Endothelial cell of umbilical vein (primary cell): ENCODE results near the gene MED26. TPM values are rescaled to one million over a fixed set of nuclear protein-coding genes. Genes with fewer than 3 reads are reported as not detected.

Source experiments
- BruUV-seq: library from RNA; stranded (reverse); fragments of 400-500 nt; replicated peaks from 2 replicates; lab custom pipeline; 2021; lab: Mats Ljungman, UMichigan
- CTCF ChIA-PET: fragments of 300-600, 350-600 bp; sonication (Branson Sonifier 250); formaldehyde crosslinking; loops from one replicate; lab custom pipeline; 2021; ENCODE audit warnings: antibody characterized with exemption, inconsistent platforms; lab: Charles Lee
- POLR2A ChIA-PET: fragments of 300-600, 350-600 bp; sonication (Branson Sonifier 250); formaldehyde crosslinking; loops from one replicate; lab custom pipeline; 2021; ENCODE audit warnings: antibody characterized with exemption, inconsistent platforms; lab: Charles Lee
- DNase-seq: peaks from one replicate; pipeline ENCODE4 v3.0.0-alpha.2; 2011; ENCODE audit warnings: low read depth, low spot score
- FAIRE-seq: peaks from 2 replicates; lab custom pipeline; 2011; peaks lifted over from hg19 to GRCh38; lab: Jason Lieb, UNC
- H2AFZ ChIP-seq: 2 replicates; pipeline ENCODE4 v1.6.0; 2012; ENCODE audit warnings: low read depth, low read length, control low read depth, inconsistent platforms
- H3K27ac ChIP-seq: 2 replicates; pipeline ENCODE4 v1.5.1; 2011; ENCODE audit warnings: low read depth, mild to moderate bottlenecking, control low read depth, low read length, moderate library complexity; ENCODE audit not compliant: insufficient read depth
- H3K27me3 ChIP-seq, 2 experiments: 2 replicates each; pipeline versions ENCODE4 v1.6.0 to v1.6.1; 2011; ENCODE audit warnings: low read length in 2 of 2, mixed read lengths in 1 of 2; ENCODE audit not compliant: control insufficient read depth in 2 of 2, insufficient read depth in 2 of 2
- H3K36me3 ChIP-seq, 2 experiments: 2 replicates in 1 of 2; 3 replicates in 1 of 2; pipeline ENCODE4 v1.5.1; 2011; ENCODE audit warnings: low read length in 2 of 2, mild to moderate bottlenecking in 1 of 2, moderate library complexity in 1 of 2; ENCODE audit not compliant: control insufficient read depth in 2 of 2, insufficient read depth in 2 of 2; ENCODE audit errors: extremely low read depth in 1 of 2
- H3K4me1 ChIP-seq: 3 replicates; pipeline ENCODE4 v1.5.1; 2011; ENCODE audit warnings: mild to moderate bottlenecking, low read length; ENCODE audit not compliant: control insufficient read depth, insufficient read depth; ENCODE audit errors: extremely low read depth
- H3K4me2 ChIP-seq: 2 replicates; pipeline ENCODE4 v1.6.1; 2011; ENCODE audit warnings: low read length, control low read depth, mixed read lengths; ENCODE audit not compliant: insufficient read depth
- H3K4me3 ChIP-seq, 3 experiments: fragments of 200-600 bp in 1 of 3; sonication (generic), shearing (Covaris generic) in 1 of 3; replicated peaks in 1 of 3; 2 replicates each; pipeline ENCODE4 v1.5.1; 2011 to 2016; ENCODE audit warnings: control low read depth in 3 of 3, low read length in 3 of 3, mild to moderate bottlenecking in 2 of 3, inconsistent platforms in 1 of 3, low read depth in 1 of 3, moderate library complexity in 1 of 3; ENCODE audit not compliant: insufficient read depth in 1 of 3
- H3K79me2 ChIP-seq: 2 replicates; pipeline ENCODE4 v1.6.0; 2012; ENCODE audit warnings: low read length, inconsistent platforms; ENCODE audit not compliant: control insufficient read depth, insufficient read depth
- H3K9ac ChIP-seq: replicated peaks from 2 replicates; pipeline ENCODE3; 2011; ENCODE audit warnings: low read length, control low read depth; ENCODE audit not compliant: insufficient read depth; ENCODE audit errors: extremely low read depth
- H3K9me1 ChIP-seq: replicated peaks from 3 replicates; pipeline ENCODE4 v1.6.0; 2011; ENCODE audit warnings: mild to moderate bottlenecking, low read length; ENCODE audit not compliant: control insufficient read depth, insufficient read depth; ENCODE audit errors: extremely low read depth
- H3K9me3 ChIP-seq: replicated peaks from 2 replicates; pipeline ENCODE4 v1.5.1; 2012; ENCODE audit warnings: low read length, inconsistent platforms; ENCODE audit not compliant: control insufficient read depth, insufficient read depth
- H4K20me1 ChIP-seq: replicated peaks from 2 replicates; pipeline ENCODE3; 2011; ENCODE audit warnings: mild to moderate bottlenecking, low read length; ENCODE audit not compliant: control insufficient read depth, insufficient read depth; ENCODE audit errors: extremely low read depth
- CTCF ChIP-seq, 2 donors: IDR thresholded peaks; 1 replicate in 1 of 2; 2 replicates in 1 of 2; pipeline ENCODE4 v1.5.1; 2011; ENCODE audit warnings: low read length in 2 of 2, mild to moderate bottlenecking in 2 of 2, moderate library complexity in 2 of 2, control low read depth in 1 of 2, inconsistent platforms in 1 of 2, low read depth in 1 of 2; ENCODE audit not compliant: insufficient read depth in 1 of 2; ENCODE audit errors: extremely low read depth in 1 of 2
- EZH2 ChIP-seq: IDR thresholded peaks from 2 replicates; pipeline ENCODE4 v1.6.1; 2012; ENCODE audit warnings: borderline replicate concordance, low read depth, mild to moderate bottlenecking, moderate library complexity, low read length, inconsistent platforms; ENCODE audit not compliant: severe bottlenecking
- FOS ChIP-seq: IDR thresholded peaks from 2 replicates; pipeline ENCODE4 v1.6.1; 2011; ENCODE audit warnings: mild to moderate bottlenecking, low read length, moderate library complexity, borderline replicate concordance; ENCODE audit not compliant: insufficient read depth
- GATA2 ChIP-seq: IDR thresholded peaks from 2 replicates; pipeline ENCODE4 v1.7.0; 2011; ENCODE audit warnings: low read depth, mild to moderate bottlenecking, moderate library complexity, mixed read lengths, low read length; ENCODE audit not compliant: insufficient read length, insufficient read depth
- JUN ChIP-seq: IDR thresholded peaks from 2 replicates; pipeline ENCODE4 v1.6.1; 2011; ENCODE audit warnings: borderline replicate concordance, low read depth; ENCODE audit not compliant: insufficient read length, insufficient read depth
- MAX ChIP-seq: IDR thresholded peaks from 2 replicates; pipeline ENCODE4 v1.6.1; 2011; ENCODE audit not compliant: insufficient read depth, insufficient read length
- MYC ChIP-seq: IDR thresholded peaks from one replicate; pipeline ENCODE4 v1.6.1; 2011; ENCODE audit warnings: mild to moderate bottlenecking, low read depth, low read length
- POLR2A ChIP-seq: IDR thresholded peaks from 2 replicates; pipeline ENCODE4 v1.6.1; 2012; ENCODE audit warnings: low read depth, mild to moderate bottlenecking, control low read depth, low read length
- POLR2AphosphoS5 ChIP-seq: IDR thresholded peaks from 2 replicates; pipeline ENCODE4 v1.6.1; 2012; ENCODE audit warnings: low read depth, mild to moderate bottlenecking, control low read depth, low read length, moderate library complexity; ENCODE audit not compliant: insufficient read depth
- dilution Hi-C: fragments of 300-500 bp; cut with MboI; formaldehyde crosslinking; loops from one replicate; pipeline ENCODE4 v1.15.0; 2019; ENCODE audit warnings: low sequenced_read_pairs; ENCODE audit not compliant: extremely low pct_ligation_motif_present
- intact Hi-C: fragments of 100-400 bp; cut with micrococcal nuclease; formaldehyde crosslinking; loops from one replicate; pipeline ENCODE4 v1.10.0; 2022
- polyA plus RNA-seq, 4 experiments: library from polyadenylated mRNA; depleted of rRNA in 3 of 4; stranded (reverse) in 3 of 4; unstranded in 1 of 4; fragments of >200 nt; gene quantifications; 2 replicates each; pipeline versions ENCODE4 v1.2.1 to v1.2.3, GENCODE V29; 2011 to 2012; ENCODE audit warnings: missing spikeins in 1 of 4
- total RNA-seq: library from RNA; stranded (reverse); gene quantifications from 2 replicates; pipeline ENCODE4 v1.2.3, GENCODE V29; 2021

MED26 gene
- total and polyA plus RNA-seq, 2 donors (not counting 3 experiments of a cell fraction or from before 2014, with no cell fraction given) = 5.6 to 13.4 TPM

GRCh38 chr19:16594131-16594586 lies 33.8 kb downstream of the MED26 start:
- Histone ChIP-seq H3K79me2 (peaks cover 87% of the 10 kb centered on the region), H3K27me3 (no peaks in the 10 kb centered on the region), H3K36me3 (no peaks in the 10 kb centered on the region), H4K20me1 (no peaks in the 10 kb centered on the region), H3K4me3 (no peak overlapping the region), H3K4me2 (no peak overlapping the region), H3K9me1 (no peaks in the 10 kb centered on the region), H2AFZ (no peak overlapping the region), H3K27ac (no peak overlapping the region), H3K9ac (no peak overlapping the region), H3K4me1 (peaks cover 6% of the 10 kb centered on the region), H3K9me3 (no peaks in the 10 kb centered on the region)
- FAIRE-seq (no peak), DNase-seq (no peak)
- no TSS peak for BruUV-seq
- POLR2A ChIA-PET = no interaction called here
- CTCF ChIA-PET = no interaction called here
- intact Hi-C loops (no loop called here), dilution Hi-C loops (no loop called here)
- no peak for TF ChIP-seq JUN
- TF ChIP-seq EZH2 = no peak
- no peak for TF ChIP-seq MYC
- TF ChIP-seq POLR2A = no peak
- TF ChIP-seq POLR2AphosphoS5 = no peak
- no peak for TF ChIP-seq GATA2
- no peak for TF ChIP-seq CTCF (IDR thresholded peaks at IDR 0.05; ENCODE audit: extremely low read depth in 1 of 2, insufficient read depth in 1 of 2, low read depth in 1 of 2, low read length in 2 of 2)
- no peak for TF ChIP-seq MAX
- no peak for TF ChIP-seq FOS
